ENCODE measurements around the gene PICK1. TPM values are rescaled to one million over a fixed set of nuclear protein-coding genes. Genes with fewer than 3 reads are reported as not detected.

The PICK1 gene
- total and polyA plus RNA-seq, 2 of the 4 experiments (the other 2 are of a cell fraction) = 16.5 to 21.0 TPM

GRCh38 chr22:38075961-38076360 lies 18.8 kb downstream of the PICK1 start:
- H3K27me3 ChIP-seq (ENCODE audit: control insufficient read depth, insufficient read depth, low read length) = peaks cover 6% of the 10 kb centered on the region
- H3K27ac ChIP-seq (ENCODE audit: insufficient read depth, low read length) = no peak overlapping the region
- H4K91ac ChIP-seq (ENCODE audit: insufficient read depth, low read depth, low read length) = no peak overlapping the region
- no TSS peak for BruUV-seq (replicated peaks)
- H3K56ac ChIP-seq (ENCODE audit: extremely low read depth, insufficient read depth, low read length) = no peak overlapping the region
- H2BK15ac ChIP-seq (ENCODE audit: low read depth, low read length) = no peak overlapping the region
- no peak for DNase-seq
- intact Hi-C loops (cut with micrococcal nuclease) (no loop called here), dilution Hi-C loops (cut with HindIII; ENCODE audit: low sequenced_read_pairs, unreplicated experiment) (no loop called here), in situ Hi-C loops (cut with MboI; ENCODE audit: low sequenced_read_pairs) (no loop called here)
- H4K8ac ChIP-seq (ENCODE audit: low read depth in 2 of 2, low read length in 2 of 2) = no peak overlapping the region
- 0 out of 2 replicates have a peak, but pooled peaks cover 6% of the 10 kb centered on the region for H3K9me1 ChIP-seq (ENCODE audit: insufficient read depth, low read length)
- H3K36me3 ChIP-seq (ENCODE audit: control insufficient read depth, insufficient read depth, low read length) = peaks cover 10% of the 10 kb centered on the region
- H3K9me3 ChIP-seq (ENCODE audit: control insufficient read depth, insufficient read depth, low read length) = no peaks in the 10 kb centered on the region
- no peak overlapping the region for H3K23ac ChIP-seq (ENCODE audit: low read depth, low read length)
- H2BK5ac ChIP-seq (ENCODE audit: low read depth, low read length, poor library complexity, severe bottlenecking) = no peak overlapping the region
- no peak overlapping the region for H2AFZ ChIP-seq (replicated peaks; ENCODE audit: low read length, poor library complexity)
- CTCF ChIA-PET = no interaction called here
- no peak for TF ChIP-seq RFX5 (IDR thresholded peaks at IDR 0.05; ENCODE audit: low read depth, low read length)
- no peak for TF ChIP-seq NFE2L2 (IDR thresholded peaks at IDR 0.05; ENCODE audit: low read depth, low read length)
- TF ChIP-seq RCOR1 (IDR thresholded peaks at IDR 0.05; ENCODE audit: insufficient replicate concordance, low read length) = no peak
- no peak for TF ChIP-seq CTCF (conservative IDR thresholded peaks at IDR 0.05; ENCODE audit: low read depth, low read length)
- no peak for TF ChIP-seq BHLHE40 (IDR thresholded peaks at IDR 0.05; ENCODE audit: low read depth, low read length)
- TF ChIP-seq POLR2A (IDR thresholded peaks at IDR 0.05; ENCODE audit: low read depth, low read length) = no peak
- no peak for TF ChIP-seq CEBPB (IDR thresholded peaks at IDR 0.05; ENCODE audit: low read depth, low read length)
- no peak for TF ChIP-seq CHD1 (IDR thresholded peaks at IDR 0.05; ENCODE audit: low read depth, low read length)
- no peak for TF ChIP-seq MXI1 (IDR thresholded peaks at IDR 0.05; ENCODE audit: borderline replicate concordance, low read depth, low read length)
- TF ChIP-seq USF2 (IDR thresholded peaks at IDR 0.05; ENCODE audit: low read depth, low read length) = no peak
- TF ChIP-seq FOS (IDR thresholded peaks at IDR 0.05; ENCODE audit: low read depth, low read length) = no peak
- TF ChIP-seq MAZ (IDR thresholded peaks at IDR 0.05; ENCODE audit: borderline replicate concordance, low read depth, low read length) = no peak
- no peak for TF ChIP-seq RAD21 (IDR thresholded peaks at IDR 0.05; ENCODE audit: low read length)
- TF ChIP-seq SMC3 (IDR thresholded peaks at IDR 0.05; ENCODE audit: low read depth, low read length) = no peak
- no peak for TF ChIP-seq ELK1 (IDR thresholded peaks at IDR 0.05; ENCODE audit: borderline replicate concordance, low read depth, low read length)
- TF ChIP-seq MAFK (IDR thresholded peaks at IDR 0.05; ENCODE audit: low read depth, low read length) = no peak
- H2AK9ac ChIP-seq (replicated peaks; ENCODE audit: low read depth, low read length, poor library complexity) = no peak overlapping the region
- no peak overlapping the region for H3K4ac ChIP-seq (ENCODE audit: low read depth, low read length)
- no peaks in the 10 kb centered on the region; the same call in 1 of the 2 replicates for H3K4me1 ChIP-seq (ENCODE audit: control insufficient read depth, insufficient read depth, low read length)
- H3K79me1 ChIP-seq (ENCODE audit: low read depth in 1 of 2, low read length in 2 of 2) = no peaks in the 10 kb centered on the region
- H3K14ac ChIP-seq (replicated peaks; ENCODE audit: low read depth, low read length) = no peak overlapping the region
- no peak overlapping the region for H2BK20ac ChIP-seq (ENCODE audit: low read depth, low read length)
- POLR2A ChIA-PET (ENCODE audit: unreplicated experiment) = no interaction called here
- H3K4me3 ChIP-seq (ENCODE audit: insufficient read depth, low read depth, low read length) = no peak overlapping the region
- no peak overlapping the region for H2BK120ac ChIP-seq (ENCODE audit: low read depth, low read length)
- no peak overlapping the region for H3K4me2 ChIP-seq (ENCODE audit: low read depth, low read length)
- no peak overlapping the region for H4K5ac ChIP-seq (ENCODE audit: low read depth, low read length)
- no peak overlapping the region for H3K9ac ChIP-seq (ENCODE audit: low read depth, low read length)
- WGBS, 2 experiments (ENCODE audit: extremely low coverage in 2 of 2, insufficient read length in 1 of 2) = 58% methylated on average over 7 of the region's 13 CpGs; no CpG with 5 or more reads in 1 of the 2 experiments
- ATAC-seq (ENCODE audit: low read depth) = no peak
- H2AK5ac ChIP-seq (ENCODE audit: low read depth, low read length) = no peak overlapping the region
- no peak overlapping the region for H3K18ac ChIP-seq (ENCODE audit: low read depth, low read length)
- H4K20me1 ChIP-seq (ENCODE audit: insufficient read depth, low read length) = no peaks in the 10 kb centered on the region

Measured in IMR-90 (cell line).